Testis (tissue), 3 donors: ENCODE data around the gene HOXD1. TPM values are rescaled to one million over a fixed set of nuclear protein-coding genes. Genes with fewer than 3 reads are reported as not detected.

Experiments used
- DNase-seq: peaks from one replicate; pipeline ENCODE4 v3.0.0-alpha.2; 2019
- H3K27ac ChIP-seq, 2 donors: fragments of 200-600 bp; sonication (generic); one replicate each; pipeline ENCODE4 v1.5.1; 2019
- H3K27me3 ChIP-seq: fragments of 200-600 bp; sonication (generic); one replicate; pipeline ENCODE4 v1.5.1; 2019
- H3K36me3 ChIP-seq: fragments of 200-600 bp; sonication (generic); one replicate; pipeline ENCODE4 v1.5.1; 2017; ENCODE audit warnings: low read depth; ENCODE audit errors: missing control alignments
- H3K4me1 ChIP-seq: fragments of 200-600 bp; sonication (generic); one replicate; pipeline ENCODE4 v1.5.1; 2019
- H3K4me3 ChIP-seq, 2 donors: fragments of 200-600 bp; sonication (generic); one replicate each; pipeline ENCODE4 v1.5.1; 2017 to 2019
- H3K9me3 ChIP-seq: fragments of 200-600 bp; sonication (generic); one replicate; pipeline ENCODE4 v1.5.1; 2017
- POLR2A ChIP-seq: fragments of 450-650 bp; IDR thresholded peaks from one replicate; pipeline ENCODE4 v1.6.1; 2017; ENCODE audit warnings: antibody characterized with exemption, mild to moderate bottlenecking, moderate library complexity
- WGBS, 2 donors: methylation state at CpG; one replicate each; pipeline ENCODE4 v1.1.5; 2018; 5-methylcytosine and 5-hydroxymethylcytosine counted together
- intact Hi-C: fragments of 100-400 bp; cut with DNase I; formaldehyde crosslinking; loops from one replicate; pipeline ENCODE4 v1.15.1; 2023; ENCODE audit warnings: low total_unique reads
- polyA plus RNA-seq: library from polyadenylated mRNA; stranded (reverse); fragments of 350-450 nt; fragmentation: Illumina TruSeq; extraction: RNeasy Lipid Tissue Mini Kit (QIAGEN cat#74804); gene quantifications from one replicate; pipeline ENCODE4 v1.2.3, GENCODE V29; 2014; ENCODE audit warnings: low read depth, low replicate concordance; ENCODE audit not compliant: insufficient read depth
- total RNA-seq, 2 donors: library from RNA; depleted of rRNA; stranded (reverse); fragments of >200 nt; gene quantifications; one replicate each; pipeline ENCODE4 v1.2.3, GENCODE V29; 2016
- TF ChIP-seq, protein P1 (sequence below), 3 experiments: fragments of 450-650 bp in 2 of 3; fragments of 200-600 bp in 1 of 3; sonication (generic) in 1 of 3; IDR thresholded peaks; one replicate each; pipeline ENCODE4 v1.5.1; 2016 to 2019; ENCODE audit warnings: antibody characterized with exemption in 3 of 3, mild to moderate bottlenecking in 2 of 3, moderate library complexity in 1 of 3

Gene HOXD1
- total and polyA plus RNA-seq, 3 donors from 2014 or later = 1.8 to 7.6 (median 5.5) TPM

DNA sequence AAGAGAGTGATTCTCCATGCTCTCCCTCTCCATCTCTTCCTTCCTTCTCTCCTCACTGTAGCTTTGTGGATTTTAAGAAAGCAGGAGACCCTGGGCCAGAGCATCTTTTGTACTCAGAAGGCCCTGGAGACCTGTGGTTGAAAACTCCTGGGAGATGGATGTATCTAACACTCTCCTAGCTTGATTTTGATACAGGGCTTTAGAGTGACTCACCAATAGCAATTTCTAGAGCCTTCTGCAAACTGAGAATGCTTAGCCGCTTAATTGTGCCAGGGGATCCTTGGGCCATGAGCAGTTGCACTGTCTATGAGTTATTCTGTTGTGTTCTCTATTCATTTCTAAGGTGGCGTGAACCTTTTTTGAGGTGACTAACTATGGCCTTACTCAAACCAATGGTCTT, 17.7 kb downstream of the HOXD1 start:
- intact Hi-C loops = no loop called here
- no peak overlapping the region for H3K27ac ChIP-seq
- 96 to 99% methylated on average over 2 of the region's 2 CpGs for WGBS, 2 donors
- no peaks in the 10 kb centered on the region for H3K27me3 ChIP-seq
- H3K36me3 ChIP-seq = no peaks in the 10 kb centered on the region
- TF ChIP-seq POLR2A = no peak
- TF ChIP-seq, protein P1, sequence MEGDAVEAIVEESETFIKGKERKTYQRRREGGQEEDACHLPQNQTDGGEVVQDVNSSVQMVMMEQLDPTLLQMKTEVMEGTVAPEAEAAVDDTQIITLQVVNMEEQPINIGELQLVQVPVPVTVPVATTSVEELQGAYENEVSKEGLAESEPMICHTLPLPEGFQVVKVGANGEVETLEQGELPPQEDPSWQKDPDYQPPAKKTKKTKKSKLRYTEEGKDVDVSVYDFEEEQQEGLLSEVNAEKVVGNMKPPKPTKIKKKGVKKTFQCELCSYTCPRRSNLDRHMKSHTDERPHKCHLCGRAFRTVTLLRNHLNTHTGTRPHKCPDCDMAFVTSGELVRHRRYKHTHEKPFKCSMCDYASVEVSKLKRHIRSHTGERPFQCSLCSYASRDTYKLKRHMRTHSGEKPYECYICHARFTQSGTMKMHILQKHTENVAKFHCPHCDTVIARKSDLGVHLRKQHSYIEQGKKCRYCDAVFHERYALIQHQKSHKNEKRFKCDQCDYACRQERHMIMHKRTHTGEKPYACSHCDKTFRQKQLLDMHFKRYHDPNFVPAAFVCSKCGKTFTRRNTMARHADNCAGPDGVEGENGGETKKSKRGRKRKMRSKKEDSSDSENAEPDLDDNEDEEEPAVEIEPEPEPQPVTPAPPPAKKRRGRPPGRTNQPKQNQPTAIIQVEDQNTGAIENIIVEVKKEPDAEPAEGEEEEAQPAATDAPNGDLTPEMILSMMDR (IDR thresholded peaks at IDR 0.05) = no peak
- no peaks in the 10 kb centered on the region for H3K9me3 ChIP-seq
- DNase-seq = no peak
- no peak overlapping the region for H3K4me3 ChIP-seq
- H3K4me1 ChIP-seq = no peaks in the 10 kb centered on the region

DNA sequence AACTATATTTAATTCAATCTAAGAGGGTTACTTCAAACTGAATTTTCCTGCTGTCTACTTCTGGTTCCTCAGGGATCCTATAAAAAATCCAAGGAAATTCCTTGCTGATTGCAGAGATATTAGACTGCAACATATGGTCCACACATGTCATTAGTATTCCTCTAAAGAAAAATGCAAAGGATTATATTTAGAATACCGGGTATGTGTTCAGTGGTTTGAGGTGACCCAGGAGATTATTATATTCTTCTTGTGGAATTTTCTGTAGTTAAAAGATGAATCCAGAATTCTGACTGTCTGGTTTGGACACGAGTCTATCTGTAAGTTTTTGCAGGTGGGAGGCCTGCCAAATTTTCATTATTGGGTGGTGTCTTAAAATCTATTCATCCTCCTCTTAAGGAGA, 18.2 kb downstream of the HOXD1 start:
- intact Hi-C loops = no loop called here
- no peak overlapping the region for H3K4me3 ChIP-seq
- H3K27me3 ChIP-seq = no peaks in the 10 kb centered on the region
- no peaks in the 10 kb centered on the region for H3K9me3 ChIP-seq
- 67 to 68% methylated on average over 2 of the region's 2 CpGs for WGBS, 2 donors
- no peak overlapping the region for H3K27ac ChIP-seq
- no peaks in the 10 kb centered on the region for H3K4me1 ChIP-seq
- no peak for DNase-seq
- TF ChIP-seq, protein P1 (IDR thresholded peaks at IDR 0.05) = no peak
- TF ChIP-seq POLR2A = no peak
- no peaks in the 10 kb centered on the region for H3K36me3 ChIP-seq

- TF ChIP-seq, protein P1 (IDR thresholded peaks at IDR 0.05) = no peak
- TF ChIP-seq POLR2A = no peak
- Histone ChIP-seq H3K9me3 (no peaks in the 10 kb centered on the region), H3K36me3 (no peaks in the 10 kb centered on the region), H3K27me3 (no peaks in the 10 kb centered on the region), H3K4me3 (no peak overlapping the region), H3K27ac (no peak overlapping the region), H3K4me1 (no peaks in the 10 kb centered on the region)
- WGBS, 2 donors = 39 to 86% methylated on average over 1 of the region's 1 CpG
- DNase-seq = no peak
- intact Hi-C loops = no loop called here
Observed at GRCh38 chr2:176211110-176211509, 22.6 kb downstream of the HOXD1 start.

DNA sequence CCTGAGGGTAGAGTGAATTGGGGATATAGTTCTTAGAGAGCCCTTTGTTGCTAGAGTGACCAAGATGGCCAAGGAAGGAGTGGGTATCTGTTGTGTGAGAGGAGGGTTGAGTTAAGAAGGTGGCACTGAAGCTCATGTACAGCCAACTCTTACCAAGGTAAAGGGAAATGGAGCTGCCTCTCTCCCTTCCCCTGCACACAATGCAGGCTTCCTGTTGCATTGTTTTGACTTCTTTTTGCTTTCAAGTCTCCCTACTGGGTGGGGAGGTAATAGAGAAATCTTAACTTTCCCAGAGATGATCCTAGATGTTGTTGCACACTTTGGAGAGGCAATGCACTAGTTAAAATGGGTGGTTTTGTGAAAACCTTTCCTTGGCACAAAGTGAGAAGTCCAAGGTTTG, 23.8 kb downstream of the HOXD1 start:
- DNase-seq = no peak
- Histone ChIP-seq H3K27me3 (no peaks in the 10 kb centered on the region), H3K4me3 (no peak overlapping the region), H3K9me3 (no peaks in the 10 kb centered on the region), H3K4me1 (no peaks in the 10 kb centered on the region), H3K27ac (no peak overlapping the region), H3K36me3 (no peaks in the 10 kb centered on the region)
- intact Hi-C loops = no loop called here
- TF ChIP-seq, protein P1 (IDR thresholded peaks at IDR 0.05) = no peak
- no peak for TF ChIP-seq POLR2A

- DNase-seq = no peak
- intact Hi-C loops = no loop called here
- H3K27ac ChIP-seq = no peak overlapping the region
- H3K4me3 ChIP-seq = no peak overlapping the region
- TF ChIP-seq, protein P1 (IDR thresholded peaks at IDR 0.05) = no peak
- no peak for TF ChIP-seq POLR2A
- H3K4me1 ChIP-seq = no peaks in the 10 kb centered on the region
- WGBS, 2 donors = 65 to 80% methylated on average over 1 of the region's 1 CpG
- no peaks in the 10 kb centered on the region for H3K9me3 ChIP-seq
- H3K27me3 ChIP-seq = no peaks in the 10 kb centered on the region
- no peaks in the 10 kb centered on the region for H3K36me3 ChIP-seq
Observed at GRCh38 chr2:176213406-176213805, 24.9 kb downstream of the HOXD1 start.
